A549 (cell line): ENCODE results near the gene GABRD. TPM values are rescaled to one million over a fixed set of nuclear protein-coding genes. Genes with fewer than 3 reads are reported as not detected.

Experiments
- ATAC-seq, 2 experiments: fragments of 200-7000 bp in 1 of 2; fragments of >200 bp in 1 of 2; cut with Nextera tagmentation in 1 of 2; cut with Tn5 transposase in 1 of 2; 3 replicates each; pipeline versions ENCODE4 v1.8.0 to v1.9.1; 2018 to 2020; ENCODE audit warnings: mild to moderate bottlenecking in 1 of 2, moderate library complexity in 1 of 2
- CTCF ChIA-PET: fragments of 300-600 bp; sonication (Branson Sonifier 250); formaldehyde crosslinking; extraction: SDS; loops from one replicate; lab custom pipeline; 2021; ENCODE audit warnings: antibody characterized with exemption, inconsistent platforms; lab: Yijun Ruan, JAX
- POLR2A ChIA-PET: fragments of 350-600 bp; formaldehyde crosslinking; extraction: SDS; loops from one replicate; lab custom pipeline; 2021; ENCODE audit warnings: antibody characterized with exemption, inconsistent platforms; lab: Yijun Ruan, JAX
- DNase-seq, 2 experiments: peaks; one replicate each; pipeline versions ENCODE4 v3.0.0 to v3.0.0-alpha.2; 2011 to 2016; ENCODE audit warnings: low read depth in 1 of 2, low spot score in 1 of 2
- FAIRE-seq: peaks from 2 replicates; lab custom pipeline; 2011; peaks lifted over from hg19 to GRCh38; lab: Jason Lieb, UNC
- H3K27ac ChIP-seq, 2 experiments: fragments of >200 bp; sonication (Bioruptor Twin); formaldehyde crosslinking; 3 replicates each; pipeline ENCODE4 v1.5.1; 2016 to 2017
- H3K4me1 ChIP-seq: fragments of >200 bp; sonication (Bioruptor Twin); formaldehyde crosslinking; 3 replicates; pipeline ENCODE4 v1.6.1; 2016
- H3K4me2 ChIP-seq: fragments of >200 bp; sonication (Bioruptor Twin); formaldehyde crosslinking; 3 replicates; pipeline ENCODE4 v1.6.1; 2016
- H3K4me3 ChIP-seq: fragments of >200 bp; sonication (Bioruptor Twin); formaldehyde crosslinking; 3 replicates; pipeline ENCODE4 v1.5.1; 2016
- H3K9me3 ChIP-seq: fragments of >200 bp; sonication (Bioruptor Twin); formaldehyde crosslinking; 3 replicates; pipeline ENCODE4 v1.6.1; 2016
- BHLHE40 ChIP-seq: IDR thresholded peaks from 2 replicates; pipeline ENCODE4 v1.6.1; 2012; ENCODE audit warnings: low read depth, low read length, inconsistent platforms
- CBX2 ChIP-seq: fragments of 200-600 bp; sonication (generic); IDR thresholded peaks from 2 replicates; pipeline ENCODE4 v1.6.1; 2016; ENCODE audit warnings: low read depth, mild to moderate bottlenecking, borderline replicate concordance
- CBX8 ChIP-seq: fragments of 200-600 bp; sonication (generic); IDR thresholded peaks from 2 replicates; pipeline ENCODE4 v1.6.1; 2016
- EHF ChIP-seq: fragments of 250-450 bp; sonication (Bioruptor Pico); IDR thresholded peaks from 2 replicates; pipeline ENCODE4 v1.5.0; 2020; ENCODE audit warnings: mild to moderate bottlenecking
- EHMT2 ChIP-seq: fragments of 200-600 bp; sonication (generic); IDR thresholded peaks from 2 replicates; pipeline ENCODE4 v1.6.1; 2016; ENCODE audit warnings: antibody characterized with exemption, low read depth, mild to moderate bottlenecking, moderate library complexity
- EP300 ChIP-seq, 2 experiments: fragments of >200 bp; sonication (Bioruptor Twin); formaldehyde crosslinking; IDR thresholded peaks; 2 replicates in 1 of 2; 3 replicates in 1 of 2; pipeline ENCODE4 v1.6.1; 2016 to 2017
- FOSB ChIP-seq: fragments of 250-450 bp; sonication (Bioruptor Pico); IDR thresholded peaks from 2 replicates; pipeline ENCODE4 v1.5.0; 2020; ENCODE audit warnings: mild to moderate bottlenecking, moderate library complexity
- HEYL ChIP-seq: fragments of 250-450 bp; sonication (Bioruptor Pico); IDR thresholded peaks from 2 replicates; pipeline ENCODE4 v1.8.0; 2021; ENCODE audit warnings: mild to moderate bottlenecking, moderate library complexity
- JUN ChIP-seq, 2 experiments: fragments of >200 bp; sonication (Bioruptor Twin); formaldehyde crosslinking; IDR thresholded peaks; 2 replicates in 1 of 2; 3 replicates in 1 of 2; pipeline ENCODE4 v1.6.1; 2016 to 2017
- MAFK ChIP-seq: fragments of 450-650 bp; IDR thresholded peaks from 2 replicates; pipeline ENCODE4 v1.6.1; 2014; ENCODE audit not compliant: partially characterized antibody
- MAZ ChIP-seq: fragments of 150-350 bp; IDR thresholded peaks from 2 replicates; pipeline ENCODE4 v1.6.1; 2014; ENCODE audit warnings: antibody characterized with exemption, low read depth, low read length, borderline replicate concordance
- MYC ChIP-seq: IDR thresholded peaks from 2 replicates; pipeline ENCODE4 v1.6.1; 2012; ENCODE audit warnings: mild to moderate bottlenecking, inconsistent platforms, low read length, improper control_type of control experiment, borderline replicate concordance
- NPAS2 ChIP-seq: fragments of 250-450 bp; sonication (Bioruptor Pico); IDR thresholded peaks from 2 replicates; pipeline ENCODE4 v1.8.0; 2022; ENCODE audit warnings: mild to moderate bottlenecking, moderate library complexity, borderline replicate concordance
- PHF8 ChIP-seq: fragments of 200-600 bp; sonication (generic); IDR thresholded peaks from 2 replicates; pipeline ENCODE4 v1.6.1; 2016; ENCODE audit warnings: low read depth, mild to moderate bottlenecking, antibody characterized with exemption, moderate library complexity, borderline replicate concordance
- POLR2AphosphoS2 ChIP-seq: conservative IDR thresholded peaks from 2 replicates; pipeline ENCODE4 v1.6.1; 2012; ENCODE audit warnings: low read length, improper control_type of control experiment, inconsistent platforms
- RAD21 ChIP-seq, 2 experiments: fragments of >200 bp in 1 of 2; sonication (Bioruptor Twin) in 1 of 2; formaldehyde crosslinking in 1 of 2; IDR thresholded peaks in 1 of 2; conservative IDR thresholded peaks in 1 of 2; 2 replicates in 1 of 2; 3 replicates in 1 of 2; pipeline ENCODE4 v1.6.1; 2012 to 2018; ENCODE audit warnings: inconsistent platforms in 1 of 2
- RCOR1 ChIP-seq: fragments of 150-350 bp; IDR thresholded peaks from 2 replicates; pipeline ENCODE4 v1.6.1; 2014; ENCODE audit warnings: antibody characterized with exemption, low read length, low read depth
- RNF2 ChIP-seq: fragments of 200-600 bp; sonication (generic); IDR thresholded peaks from 2 replicates; pipeline ENCODE4 v1.6.1; 2016; ENCODE audit warnings: low read depth, mild to moderate bottlenecking, antibody characterized with exemption, moderate library complexity, borderline replicate concordance
- SMC3 ChIP-seq: fragments of >200 bp; sonication (Bioruptor Twin); formaldehyde crosslinking; IDR thresholded peaks from 3 replicates; pipeline ENCODE4 v1.6.1; 2018; ENCODE audit warnings: inconsistent platforms
- TFCP2L1 ChIP-seq: fragments of 250-450 bp; sonication (Bioruptor Pico); IDR thresholded peaks from 2 replicates; pipeline ENCODE4 v1.5.0; 2021; ENCODE audit warnings: mild to moderate bottlenecking
- TP53 ChIP-seq: fragments of 250-450 bp; sonication (Bioruptor Pico); IDR thresholded peaks from 2 replicates; pipeline ENCODE4 v1.5.0; 2021; ENCODE audit warnings: mild to moderate bottlenecking, moderate library complexity
- ZSCAN20 ChIP-seq: fragments of 250-450 bp; sonication (Bioruptor Pico); IDR thresholded peaks from 2 replicates; pipeline ENCODE4 v1.8.0; 2022; ENCODE audit warnings: mild to moderate bottlenecking, moderate library complexity
- WGBS: methylation state at CpG from one replicate; pipeline ENCODE4 v1.1.6; 2017; ENCODE audit errors: missing lambda C conversion rate; 5-methylcytosine and 5-hydroxymethylcytosine counted together
- polyA plus RNA-seq, 4 experiments: library from polyadenylated mRNA; depleted of rRNA in 3 of 4; stranded (reverse); fragments of >200 nt; fragmentation: RNase III in 1 of 4; extraction: RNeasy Plus Mini Kit Qiagen cat#74134 plus additional on column Dnase treatment in 1 of 4; gene quantifications; 2 replicates in 3 of 4; 3 replicates in 1 of 4; pipeline ENCODE4 v1.2.3, GENCODE V29; 2011 to 2017
- TF ChIP-seq, protein P1 (sequence below): fragments of >200 bp; sonication (Bioruptor Twin); formaldehyde crosslinking; IDR thresholded peaks from 3 replicates; pipeline ENCODE4 v1.6.1; 2016
- TF ChIP-seq, protein P2 (sequence below): IDR thresholded peaks from 2 replicates; pipeline ENCODE4 v1.6.1; 2012
- TF ChIP-seq, protein P3 (sequence below): IDR thresholded peaks from 2 replicates; pipeline ENCODE4 v1.6.1; 2012
- TF ChIP-seq, protein P4 (sequence below): fragments of 150-350 bp; IDR thresholded peaks from 2 replicates; pipeline ENCODE4 v1.6.1; 2014; ENCODE audit warnings: low read depth, mild to moderate bottlenecking, low read length
- TF ChIP-seq, protein P5 (sequence below): fragments of 250-450 bp; sonication (Bioruptor Pico); IDR thresholded peaks from 2 replicates; pipeline ENCODE4 v1.5.0; 2020; ENCODE audit warnings: low read depth, mild to moderate bottlenecking, moderate library complexity

The GABRD gene
- polyA plus RNA-seq, 2 of the 4 experiments (the other 2 are of a cell fraction): 0.12 to 0.52 TPM

DNA sequence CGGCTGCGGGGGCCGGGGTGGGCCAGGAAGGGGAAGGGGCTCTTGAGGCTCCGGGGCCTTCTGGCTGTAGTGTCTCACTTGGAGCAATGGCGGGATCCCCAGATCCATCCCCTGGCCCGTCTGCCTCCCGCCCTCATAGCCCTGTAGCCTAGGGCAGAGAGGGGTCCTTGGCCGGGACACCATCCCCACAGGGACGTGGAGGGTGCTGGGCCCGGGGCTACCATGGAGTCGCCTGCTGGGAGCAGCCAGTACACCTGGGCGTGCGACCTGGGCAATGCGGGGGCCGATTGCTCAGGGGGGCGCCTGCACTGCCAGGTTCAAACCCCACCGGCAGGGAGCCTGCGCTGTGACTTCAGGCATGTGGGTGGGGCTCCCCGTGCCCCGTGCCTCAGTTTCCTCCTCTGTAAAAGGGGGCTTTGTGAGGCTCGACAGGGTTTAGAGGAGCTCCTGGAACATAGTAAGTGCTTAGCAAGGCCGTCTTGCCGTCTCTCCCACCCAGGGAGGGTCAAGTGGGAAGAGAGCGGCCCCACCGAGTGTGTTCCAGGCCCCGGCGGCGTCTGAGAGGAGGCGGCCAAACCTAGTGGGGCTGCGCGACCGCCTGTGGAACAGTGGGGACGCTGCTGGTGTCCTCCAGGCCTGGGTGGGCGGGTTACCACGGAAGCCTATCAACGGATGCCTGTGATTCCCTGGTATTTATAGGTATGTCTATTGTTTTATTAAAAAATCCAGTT lies 51.8 kb downstream of the GABRD start:
- no peaks in the 10 kb centered on the region for H3K9me3 ChIP-seq
- ChIA-PET CTCF (no interaction called here), POLR2A (no interaction called here)
- H3K4me3 ChIP-seq: no peak overlapping the region
- DNase-seq: no peak
- H3K4me2 ChIP-seq: no peak overlapping the region
- no peak for TF ChIP-seq ZSCAN20
- TF ChIP-seq SMC3: no peak
- TF ChIP-seq, protein P1, sequence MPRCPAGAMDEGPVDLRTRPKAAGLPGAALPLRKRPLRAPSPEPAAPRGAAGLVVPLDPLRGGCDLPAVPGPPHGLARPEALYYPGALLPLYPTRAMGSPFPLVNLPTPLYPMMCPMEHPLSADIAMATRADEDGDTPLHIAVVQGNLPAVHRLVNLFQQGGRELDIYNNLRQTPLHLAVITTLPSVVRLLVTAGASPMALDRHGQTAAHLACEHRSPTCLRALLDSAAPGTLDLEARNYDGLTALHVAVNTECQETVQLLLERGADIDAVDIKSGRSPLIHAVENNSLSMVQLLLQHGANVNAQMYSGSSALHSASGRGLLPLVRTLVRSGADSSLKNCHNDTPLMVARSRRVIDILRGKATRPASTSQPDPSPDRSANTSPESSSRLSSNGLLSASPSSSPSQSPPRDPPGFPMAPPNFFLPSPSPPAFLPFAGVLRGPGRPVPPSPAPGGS: no peak
- TF ChIP-seq MYC: no peak
- no peak for TF ChIP-seq BHLHE40
- TF ChIP-seq, protein P2, sequence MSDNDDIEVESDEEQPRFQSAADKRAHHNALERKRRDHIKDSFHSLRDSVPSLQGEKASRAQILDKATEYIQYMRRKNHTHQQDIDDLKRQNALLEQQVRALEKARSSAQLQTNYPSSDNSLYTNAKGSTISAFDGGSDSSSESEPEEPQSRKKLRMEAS: no peak
- TF ChIP-seq, protein P3, sequence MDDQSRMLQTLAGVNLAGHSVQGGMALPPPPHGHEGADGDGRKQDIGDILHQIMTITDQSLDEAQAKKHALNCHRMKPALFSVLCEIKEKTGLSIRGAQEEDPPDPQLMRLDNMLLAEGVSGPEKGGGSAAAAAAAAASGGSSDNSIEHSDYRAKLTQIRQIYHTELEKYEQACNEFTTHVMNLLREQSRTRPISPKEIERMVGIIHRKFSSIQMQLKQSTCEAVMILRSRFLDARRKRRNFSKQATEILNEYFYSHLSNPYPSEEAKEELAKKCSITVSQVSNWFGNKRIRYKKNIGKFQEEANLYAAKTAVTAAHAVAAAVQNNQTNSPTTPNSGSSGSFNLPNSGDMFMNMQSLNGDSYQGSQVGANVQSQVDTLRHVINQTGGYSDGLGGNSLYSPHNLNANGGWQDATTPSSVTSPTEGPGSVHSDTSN: no peak
- no peak for TF ChIP-seq NPAS2 (CRISPR knock-in tag)
- no peak for TF ChIP-seq TP53 (CRISPR knock-in tag)
- TF ChIP-seq EHMT2: no peak
- TF ChIP-seq HEYL (CRISPR knock-in tag): no peak
- no peak for TF ChIP-seq POLR2AphosphoS2
- no peak for TF ChIP-seq MAZ
- TF ChIP-seq EP300 (IDR thresholded peaks at IDR 0.05): no peak
- TF ChIP-seq, all 56 proteins: peak for 0
- no peak for FAIRE-seq
- H3K4me1 ChIP-seq: no peaks in the 10 kb centered on the region
- ATAC-seq: no peak
- H3K27ac ChIP-seq: no peak overlapping the region
- WGBS: 95% methylated on average over 8 of the region's 36 CpGs

DNA sequence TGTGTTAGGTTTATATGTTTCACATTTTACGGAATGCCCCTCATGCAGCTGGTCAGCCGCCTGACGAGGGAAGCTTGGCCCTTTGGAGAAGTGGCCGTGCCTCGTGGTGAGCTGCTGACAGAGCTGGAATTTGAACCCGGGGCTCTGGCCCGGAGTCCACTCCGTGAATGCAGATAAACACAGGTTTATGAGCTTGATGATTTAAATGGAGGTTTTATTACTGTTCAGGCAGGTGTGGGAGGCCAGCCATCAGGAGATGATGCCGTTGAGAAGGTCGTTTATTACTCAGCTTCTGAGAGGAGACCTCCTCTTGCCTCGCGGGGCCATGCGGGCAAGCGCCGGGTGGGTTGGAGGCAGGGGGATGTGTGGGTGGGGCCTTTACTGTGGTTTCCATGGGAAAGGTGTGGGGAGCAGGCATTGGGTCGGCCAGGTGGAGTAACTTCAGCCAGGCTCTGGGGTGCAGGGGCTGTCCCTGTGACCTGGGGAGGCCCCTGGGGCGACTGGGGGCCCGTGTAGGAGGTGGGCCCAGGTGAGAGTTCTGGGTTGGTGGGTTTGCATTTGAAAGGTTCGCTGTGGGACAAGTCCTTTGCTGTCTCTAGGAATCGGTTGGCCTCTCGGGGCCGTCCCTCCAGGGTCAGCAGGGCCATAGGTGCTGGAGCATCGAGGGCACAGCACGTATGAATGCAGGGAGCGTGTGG lies 53.1 kb downstream of the GABRD start:
- 79% methylated on average over 20 of the region's 25 CpGs for WGBS

DNA sequence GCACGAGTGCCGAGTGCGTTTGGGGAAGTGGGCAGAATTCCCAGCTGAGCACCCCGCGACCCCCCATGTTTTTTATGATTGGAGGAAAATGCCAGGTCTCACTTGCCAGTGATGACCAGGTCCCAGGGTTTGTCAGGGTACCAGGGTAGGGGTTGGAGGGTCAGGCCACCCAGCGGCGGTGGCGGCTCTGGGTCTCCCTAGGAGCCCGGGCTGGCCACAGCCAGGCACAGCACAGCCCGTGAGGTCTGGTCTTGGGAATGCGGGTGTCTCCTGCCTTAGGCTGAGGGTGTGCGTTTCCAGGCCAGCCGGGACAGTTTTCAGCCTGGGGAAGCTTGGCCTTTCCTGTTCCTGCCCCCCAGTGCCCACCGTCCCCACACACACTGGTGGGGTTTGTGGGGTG lies 53.7 kb downstream of the GABRD start:
- H3K4me1 ChIP-seq: no peaks in the 10 kb centered on the region
- FAIRE-seq (no peak), DNase-seq (no peak), ATAC-seq (no peak)
- no peak overlapping the region for H3K4me2 ChIP-seq
- no peak overlapping the region for H3K4me3 ChIP-seq
- 84% methylated on average over 3 of the region's 14 CpGs for WGBS
- ChIA-PET POLR2A (no interaction called here), CTCF (no interaction called here)
- H3K9me3 ChIP-seq: peaks cover 5% of the 10 kb centered on the region; the same call in 2 of the 3 replicates
- H3K27ac ChIP-seq: no peak overlapping the region
- TF ChIP-seq, protein P4, sequence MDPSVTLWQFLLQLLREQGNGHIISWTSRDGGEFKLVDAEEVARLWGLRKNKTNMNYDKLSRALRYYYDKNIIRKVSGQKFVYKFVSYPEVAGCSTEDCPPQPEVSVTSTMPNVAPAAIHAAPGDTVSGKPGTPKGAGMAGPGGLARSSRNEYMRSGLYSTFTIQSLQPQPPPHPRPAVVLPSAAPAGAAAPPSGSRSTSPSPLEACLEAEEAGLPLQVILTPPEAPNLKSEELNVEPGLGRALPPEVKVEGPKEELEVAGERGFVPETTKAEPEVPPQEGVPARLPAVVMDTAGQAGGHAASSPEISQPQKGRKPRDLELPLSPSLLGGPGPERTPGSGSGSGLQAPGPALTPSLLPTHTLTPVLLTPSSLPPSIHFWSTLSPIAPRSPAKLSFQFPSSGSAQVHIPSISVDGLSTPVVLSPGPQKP: no peak
- no peak for TF ChIP-seq MAZ
- TF ChIP-seq, protein P5, sequence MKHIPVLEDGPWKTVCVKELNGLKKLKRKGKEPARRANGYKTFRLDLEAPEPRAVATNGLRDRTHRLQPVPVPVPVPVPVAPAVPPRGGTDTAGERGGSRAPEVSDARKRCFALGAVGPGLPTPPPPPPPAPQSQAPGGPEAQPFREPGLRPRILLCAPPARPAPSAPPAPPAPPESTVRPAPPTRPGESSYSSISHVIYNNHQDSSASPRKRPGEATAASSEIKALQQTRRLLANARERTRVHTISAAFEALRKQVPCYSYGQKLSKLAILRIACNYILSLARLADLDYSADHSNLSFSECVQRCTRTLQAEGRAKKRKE (CRISPR knock-in tag): no peak
- TF ChIP-seq JUN (IDR thresholded peaks at IDR 0.05): no peak
- no peak for TF ChIP-seq ZSCAN20
- no peak for TF ChIP-seq CBX2
- TF ChIP-seq RCOR1: no peak
- no peak for TF ChIP-seq MAFK
- no peak for TF ChIP-seq HEYL (CRISPR knock-in tag)
- no peak for TF ChIP-seq FOSB
- TF ChIP-seq PHF8: no peak

More for the DNA sequence above, 53.1 kb downstream of the GABRD start:
- Histone ChIP-seq H3K27ac (no peak overlapping the region), H3K9me3 (no peaks in the 10 kb centered on the region; the same call in 2 of the 3 replicates), H3K4me2 (no peak overlapping the region), H3K4me3 (no peak overlapping the region), H3K4me1 (no peaks in the 10 kb centered on the region)
- POLR2A ChIA-PET: no interaction called here
- TF ChIP-seq EHF: no peak
- TF ChIP-seq MYC: no peak
- TF ChIP-seq NPAS2 (CRISPR knock-in tag): no peak
- TF ChIP-seq CBX2: no peak
- TF ChIP-seq, protein P5 (CRISPR knock-in tag): no peak
- no peak for TF ChIP-seq RNF2
- TF ChIP-seq RAD21 (conservative IDR thresholded peaks at IDR 0.05 in 1 of 2, IDR thresholded peaks at IDR 0.05 in 1 of 2): no peak
- no peak for TF ChIP-seq CBX8
- TF ChIP-seq TFCP2L1 (CRISPR knock-in tag): no peak
- TF ChIP-seq TP53 (CRISPR knock-in tag): no peak
- ATAC-seq (no peak), DNase-seq (no peak), FAIRE-seq (no peak)
- CTCF ChIA-PET: no interaction called here
